BLaER1 treated with 17β-estradiol and CSF1 and Interleukin-3, amounts not matched to agents 10 nM and 100 nM (cell line): Measurements from ENCODE around the gene RAB29.
A peak's percentile ranks its signal among the peaks of the same experiment; 100 is the strongest.

Experiments used
- H3K27ac ChIP-seq, 11 experiments: shearing (Covaris generic); formaldehyde crosslinking; 2 replicates each; pipeline ENCODE4 v1.8.1; 2022
- H3K27me3 ChIP-seq, 11 experiments: shearing (Covaris generic); formaldehyde crosslinking; 2 replicates each; pipeline ENCODE4 v1.8.1; 2022
- H3K36me3 ChIP-seq, 11 experiments: shearing (Covaris generic); formaldehyde crosslinking; 2 replicates each; pipeline ENCODE4 v1.8.1; 2022
- H3K4me1 ChIP-seq, 10 experiments: shearing (Covaris generic); formaldehyde crosslinking; 2 replicates each; pipeline ENCODE4 v1.8.1; 2022
- H3K4me2 ChIP-seq, 11 experiments: shearing (Covaris generic); formaldehyde crosslinking; 2 replicates each; pipeline ENCODE4 v1.8.1; 2022
- H3K4me3 ChIP-seq, 10 experiments: shearing (Covaris generic); formaldehyde crosslinking; 2 replicates each; pipeline ENCODE4 v1.8.1; 2022
- H3K9ac ChIP-seq, 11 experiments: shearing (Covaris generic); formaldehyde crosslinking; 2 replicates each; pipeline ENCODE4 v1.8.1; 2022
- H3K9me3 ChIP-seq, 11 experiments: shearing (Covaris generic); formaldehyde crosslinking; replicated peaks in 1 of 11; 2 replicates each; pipeline ENCODE4 v1.8.1; 2022
- H4K20me1 ChIP-seq, 11 experiments: shearing (Covaris generic); formaldehyde crosslinking; 2 replicates each; pipeline ENCODE4 v1.8.1; 2022
- Cebpa-rat ChIP-seq, 11 experiments: shearing (Covaris generic); IDR thresholded peaks; 2 replicates each; pipeline ENCODE4 v1.8.1; 2022

Gene RAB29

DNA sequence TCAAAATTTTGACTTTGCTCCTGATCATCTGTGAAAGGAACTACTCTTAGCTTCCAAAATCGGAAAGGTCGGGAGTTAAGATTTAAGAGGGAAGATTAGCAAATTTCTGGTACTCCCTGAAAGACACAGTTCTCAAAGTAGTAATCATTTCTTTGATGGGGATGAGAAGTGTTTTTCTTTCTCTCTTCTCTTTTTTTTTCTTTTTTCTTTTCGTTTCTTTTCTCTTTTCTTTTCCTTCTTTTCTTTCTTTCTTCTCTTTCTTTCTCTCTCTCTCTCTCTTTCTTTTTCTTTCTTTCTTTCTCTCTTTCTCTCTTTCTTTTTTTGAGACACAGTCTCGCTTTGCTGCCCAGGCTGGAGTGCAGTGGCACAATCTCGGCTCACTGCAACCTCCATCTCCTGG is 5.1 kb upstream of the RAB29 start:
- H3K4me1 ChIP-seq = peaks cover 46 to 72% (median 61%) of the 10 kb centered on the region in 10 experiments
- H3K9me3 ChIP-seq = peaks cover 0 to 13% (median 0%) of the 10 kb centered on the region in 11 experiments; a peak in 5 of 22 replicates
- no peaks in the 10 kb centered on the region for H3K27me3 ChIP-seq
- no peak overlapping the region for H3K9ac ChIP-seq
- H3K36me3 ChIP-seq = no peaks in the 10 kb centered on the region
- no peak overlapping the region for H3K4me3 ChIP-seq
- H4K20me1 ChIP-seq = no peaks in the 10 kb centered on the region
- no peak for TF ChIP-seq Cebpa-rat (IDR thresholded peaks at IDR 0.05)
- H3K4me2 ChIP-seq = no peak overlapping the region; a peak in 1 of 22 replicates
- no peak overlapping the region; a peak in 1 of 22 replicates for H3K27ac ChIP-seq

DNA sequence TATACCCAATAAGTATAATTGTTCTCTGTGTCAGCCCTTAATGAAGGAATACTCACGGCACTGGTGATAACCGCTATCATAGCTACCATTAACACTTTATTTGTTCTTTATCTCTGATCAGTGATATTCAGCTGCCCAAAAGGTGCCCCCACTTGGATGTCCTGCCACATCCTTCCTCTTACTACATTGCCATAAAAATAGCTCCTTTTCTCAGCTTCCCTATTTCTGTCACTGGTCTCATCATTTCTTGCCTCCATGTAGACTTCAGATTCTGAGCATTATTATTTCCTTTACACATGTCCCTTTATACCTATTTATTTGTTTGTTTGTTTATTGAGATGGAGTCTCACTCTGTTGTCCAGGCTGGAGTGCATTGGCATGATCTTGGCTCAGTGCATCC is 2.7 kb upstream of the RAB29 start:
- H3K9me3 ChIP-seq = peaks cover 0 to 13% (median 0%) of the 10 kb centered on the region in 11 experiments; a peak in 5 of 22 replicates
- TF ChIP-seq Cebpa-rat (IDR thresholded peaks at IDR 0.05) = no peak
- peak overlapping the region in 5 of 10 experiments; percentile 8 to 42 (median 12); a peak in 7 of 20 replicates for H3K4me3 ChIP-seq
- peak overlapping the region in 5 of 11 experiments; percentile 10 to 45 (median 38); a peak in 5 of 22 replicates for H3K9ac ChIP-seq
- no peaks in the 10 kb centered on the region for H3K36me3 ChIP-seq
- peaks cover 0 to 11% (median 0%) of the 10 kb centered on the region in 11 experiments; a peak in 2 of 22 replicates for H4K20me1 ChIP-seq
- H3K27ac ChIP-seq = peak overlapping the region in 9 of 11 experiments; percentile 48 to 73 (median 63); a peak in 18 of 22 replicates
- H3K4me2 ChIP-seq = peak overlapping the region; percentile 54 to 90 (median 77)
- H3K4me1 ChIP-seq = peaks cover 40 to 75% (median 58%) of the 10 kb centered on the region in 10 experiments
- H3K27me3 ChIP-seq = peaks cover 7 to 23% (median 23%) of the 10 kb centered on the region in 11 experiments; a peak in 20 of 22 replicates

DNA sequence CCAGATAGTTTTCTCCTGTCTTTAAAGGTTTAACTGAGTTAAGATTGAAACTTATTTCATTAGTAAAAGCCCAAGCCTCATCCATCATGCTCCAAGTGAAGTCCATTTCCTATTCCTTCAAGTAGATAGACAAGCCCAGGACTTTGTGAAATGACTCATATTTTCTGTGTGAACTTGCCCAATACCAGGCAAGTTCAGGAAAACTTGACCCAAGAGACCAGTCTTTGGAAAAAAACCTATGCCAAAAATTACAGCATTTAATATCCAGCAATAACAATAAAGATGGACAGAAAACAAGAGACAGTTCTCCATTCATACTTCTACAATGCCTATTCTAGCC is 405 bp upstream of the RAB29 start:
- peaks cover 7 to 35% (median 32%) of the 10 kb centered on the region in 11 experiments; a peak in 20 of 22 replicates for H3K27me3 ChIP-seq
- H3K36me3 ChIP-seq = peaks cover 0 to 8% (median 0%) of the 10 kb centered on the region in 11 experiments; a peak in 4 of 22 replicates
- no peak for TF ChIP-seq Cebpa-rat (IDR thresholded peaks at IDR 0.05)
- peak overlapping the region; percentile 85 to 99 (median 97) for H3K4me2 ChIP-seq
- H4K20me1 ChIP-seq = peaks cover 0 to 18% (median 0%) of the 10 kb centered on the region in 11 experiments; a peak in 2 of 22 replicates
- H3K4me1 ChIP-seq = peaks cover 32 to 69% (median 49%) of the 10 kb centered on the region in 10 experiments
- peak overlapping the region in 8 of 10 experiments; percentile 70 to 89 (median 80); a peak in 14 of 20 replicates for H3K4me3 ChIP-seq
- H3K27ac ChIP-seq = peak overlapping the region in 5 of 11 experiments; percentile 68 to 85 (median 81); a peak in 8 of 22 replicates
- H3K9me3 ChIP-seq = peaks cover 0 to 13% (median 0%) of the 10 kb centered on the region in 11 experiments; a peak in 7 of 22 replicates
- H3K9ac ChIP-seq = peak overlapping the region in 3 of 11 experiments; percentile 84 to 89 (median 87); a peak in 4 of 22 replicates

DNA sequence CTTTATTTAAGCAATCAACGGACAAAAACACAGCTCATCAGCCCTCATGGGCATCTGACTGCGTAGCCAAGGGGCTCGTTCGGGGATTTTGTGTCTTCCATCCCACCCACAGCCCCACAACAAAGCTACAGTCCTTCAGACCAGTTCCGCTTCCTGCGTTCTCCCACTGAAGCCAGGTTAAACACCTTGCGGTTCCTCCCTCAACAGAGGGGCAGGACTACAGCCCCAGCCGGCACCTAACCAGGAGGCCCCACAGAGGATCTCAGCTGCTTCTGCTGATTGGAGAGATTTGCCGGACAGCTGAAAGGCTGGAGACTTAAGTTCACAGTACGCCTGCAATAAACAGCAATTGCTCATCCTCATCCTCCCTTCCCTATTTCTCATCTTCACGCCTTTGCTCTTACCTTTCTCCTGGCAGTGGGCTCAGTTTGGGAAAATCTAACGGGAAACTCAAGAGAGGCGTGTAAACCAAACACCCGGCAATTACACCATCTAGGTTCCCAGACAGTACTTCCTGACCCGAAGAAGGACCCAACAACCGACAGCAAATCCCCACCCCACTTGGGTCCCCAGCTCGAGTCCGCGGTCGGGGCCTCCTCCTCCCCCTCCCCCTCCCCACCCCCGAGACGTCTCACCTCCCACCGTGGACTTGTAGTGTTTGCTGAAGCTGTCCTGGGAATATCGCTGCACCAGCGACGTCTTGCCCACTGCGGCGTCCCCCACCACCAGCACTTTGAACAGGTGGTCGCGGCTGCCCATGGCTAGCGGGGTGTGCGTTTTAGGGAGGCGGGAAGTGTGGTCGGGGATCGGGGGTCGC is 876 bp downstream of the RAB29 start:
- H3K4me3 ChIP-seq = peak overlapping the region; percentile 70 to 89 (median 78)
- peak overlapping the region; percentile 70 to 89 (median 82) for H3K9ac ChIP-seq
- H3K4me1 ChIP-seq = peaks cover 32 to 68% (median 49%) of the 10 kb centered on the region in 10 experiments
- peaks cover 0 to 21% (median 0%) of the 10 kb centered on the region in 11 experiments; a peak in 8 of 22 replicates for H3K36me3 ChIP-seq
- H3K27ac ChIP-seq = peak overlapping the region; percentile 60 to 85 (median 73)
- peaks cover 7 to 35% (median 32%) of the 10 kb centered on the region in 11 experiments; a peak in 20 of 22 replicates for H3K27me3 ChIP-seq
- peak overlapping the region; percentile 85 to 99 (median 97) for H3K4me2 ChIP-seq
- no peak for TF ChIP-seq Cebpa-rat (IDR thresholded peaks at IDR 0.05)
- peaks cover 0 to 18% (median 0%) of the 10 kb centered on the region in 11 experiments; a peak in 2 of 22 replicates for H4K20me1 ChIP-seq
- H3K9me3 ChIP-seq = peaks cover 0 to 15% (median 0%) of the 10 kb centered on the region in 11 experiments; a peak in 7 of 22 replicates

DNA sequence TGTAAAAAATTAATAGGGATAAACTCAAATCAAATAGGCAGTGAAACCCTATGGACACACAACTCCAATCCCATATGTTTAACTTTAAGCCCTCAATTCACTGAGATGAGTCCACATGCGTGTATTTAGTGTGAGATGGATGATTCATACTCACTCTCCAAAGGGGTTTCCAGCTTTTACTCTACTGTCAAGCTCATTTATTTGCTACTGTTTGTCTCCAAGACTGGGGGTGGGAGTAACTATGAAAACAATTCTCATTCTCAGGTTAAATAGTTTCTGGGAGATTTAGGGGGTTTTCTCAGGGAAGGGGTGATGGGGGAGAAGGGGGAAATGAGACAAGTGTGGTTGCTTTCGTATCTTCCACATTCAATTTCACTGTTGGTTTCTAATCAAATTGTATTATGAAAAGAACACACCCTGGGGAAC is 2.7 kb downstream of the RAB29 start:
- Histone ChIP-seq H3K27ac (no peak overlapping the region), H3K4me3 (no peak overlapping the region), H3K36me3 (peaks cover 0 to 39% (median 0%) of the 10 kb centered on the region in 11 experiments; a peak in 8 of 22 replicates), H3K4me1 (peaks cover 21 to 51% (median 32%) of the 10 kb centered on the region in 10 experiments), H3K4me2 (peak overlapping the region in 3 of 11 experiments; percentile 23 to 97 (median 89); a peak in 3 of 22 replicates), H3K27me3 (peaks cover 7 to 35% (median 32%) of the 10 kb centered on the region in 11 experiments; a peak in 20 of 22 replicates), H3K9ac (no peak overlapping the region; a peak in 1 of 22 replicates), H3K9me3 (peaks cover 0 to 15% (median 0%) of the 10 kb centered on the region in 11 experiments; a peak in 7 of 22 replicates), H4K20me1 (peaks cover 0 to 18% (median 0%) of the 10 kb centered on the region in 11 experiments; a peak in 2 of 22 replicates)
- TF ChIP-seq Cebpa-rat (IDR thresholded peaks at IDR 0.05) = no peak

DNA sequence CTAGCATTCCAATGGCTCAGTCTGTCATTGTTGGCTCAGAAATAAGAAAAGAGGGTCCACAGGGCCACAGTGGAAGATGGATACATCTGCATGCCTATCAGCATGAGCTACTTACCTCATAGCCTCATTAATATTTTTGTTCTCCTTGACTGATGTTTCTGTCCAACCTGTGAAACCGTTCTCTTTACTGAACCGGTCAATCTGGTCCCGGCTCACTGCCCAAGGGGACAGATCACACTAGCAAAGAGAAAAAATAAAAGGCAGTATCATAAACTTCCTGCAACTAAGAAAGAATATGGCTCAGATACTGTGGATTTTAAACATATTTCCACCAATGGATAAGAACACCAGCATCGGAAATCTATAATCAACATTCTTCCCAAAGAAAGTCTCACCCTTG is 4.7 kb downstream of the RAB29 start:
- peaks cover 0 to 9% (median 0%) of the 10 kb centered on the region in 11 experiments; a peak in 2 of 22 replicates for H3K9me3 ChIP-seq
- H3K9ac ChIP-seq = no peak overlapping the region
- peaks cover 16 to 34% (median 21%) of the 10 kb centered on the region in 10 experiments; a peak in 19 of 20 replicates for H3K4me1 ChIP-seq
- peaks cover 0 to 18% (median 0%) of the 10 kb centered on the region in 11 experiments; a peak in 2 of 22 replicates for H4K20me1 ChIP-seq
- no peak overlapping the region for H3K4me3 ChIP-seq
- no peak overlapping the region for H3K27ac ChIP-seq
- peaks cover 7 to 35% (median 32%) of the 10 kb centered on the region in 11 experiments; a peak in 20 of 22 replicates for H3K27me3 ChIP-seq
- H3K4me2 ChIP-seq = peak overlapping the region in 2 of 11 experiments; percentile 54 to 59; a peak in 4 of 22 replicates
- no peak for TF ChIP-seq Cebpa-rat (IDR thresholded peaks at IDR 0.05)
- H3K36me3 ChIP-seq = peaks cover 0 to 51% (median 0%) of the 10 kb centered on the region in 11 experiments; a peak in 8 of 22 replicates

DNA sequence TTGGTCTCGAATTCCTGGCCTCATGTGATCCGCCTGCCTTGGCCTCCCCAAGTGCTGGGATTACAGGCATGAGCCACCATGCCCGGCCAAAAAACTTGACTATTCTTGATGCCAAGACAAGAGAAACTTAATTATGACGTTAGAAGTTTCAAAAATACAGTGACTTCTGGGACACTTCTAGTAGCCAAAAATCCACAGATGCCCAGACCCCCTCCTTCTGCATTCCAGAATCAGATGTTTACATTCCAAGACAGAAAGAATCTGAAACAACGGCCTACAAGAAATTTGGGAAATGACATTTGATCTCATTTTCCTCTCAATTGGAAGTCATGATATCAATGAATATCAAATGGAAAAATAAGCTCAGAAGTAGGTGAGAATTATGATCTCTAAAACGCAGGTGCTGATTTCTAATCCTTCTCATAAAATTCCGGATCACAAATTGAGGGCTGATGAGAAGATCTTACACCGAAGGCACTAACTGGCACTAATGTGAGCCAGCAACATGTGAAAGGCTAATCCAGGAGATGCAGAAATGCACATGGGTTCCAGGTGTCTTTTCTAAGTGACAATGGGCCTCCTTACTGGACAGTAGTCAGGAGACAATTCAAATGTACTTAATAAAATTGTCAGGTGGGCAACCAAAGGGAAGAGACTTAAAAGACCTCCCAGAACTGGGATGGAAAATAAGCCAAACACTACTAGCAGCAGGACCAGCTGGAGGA is 5.5 kb downstream of the RAB29 start:
- no peak overlapping the region for H3K4me2 ChIP-seq
- H3K27ac ChIP-seq = no peak overlapping the region
- no peak overlapping the region for H3K9ac ChIP-seq
- H3K4me1 ChIP-seq = peaks cover 14 to 32% (median 19%) of the 10 kb centered on the region in 10 experiments; a peak in 19 of 20 replicates
- H3K4me3 ChIP-seq = no peak overlapping the region
- peaks cover 0 to 9% (median 0%) of the 10 kb centered on the region in 11 experiments; a peak in 2 of 22 replicates for H3K9me3 ChIP-seq
- H3K27me3 ChIP-seq = peaks cover 7 to 30% (median 27%) of the 10 kb centered on the region in 11 experiments; a peak in 20 of 22 replicates
- peaks cover 0 to 51% (median 0%) of the 10 kb centered on the region in 11 experiments; a peak in 8 of 22 replicates for H3K36me3 ChIP-seq
- no peak for TF ChIP-seq Cebpa-rat (IDR thresholded peaks at IDR 0.05)
- peaks cover 0 to 18% (median 0%) of the 10 kb centered on the region in 11 experiments; a peak in 2 of 22 replicates for H4K20me1 ChIP-seq

DNA sequence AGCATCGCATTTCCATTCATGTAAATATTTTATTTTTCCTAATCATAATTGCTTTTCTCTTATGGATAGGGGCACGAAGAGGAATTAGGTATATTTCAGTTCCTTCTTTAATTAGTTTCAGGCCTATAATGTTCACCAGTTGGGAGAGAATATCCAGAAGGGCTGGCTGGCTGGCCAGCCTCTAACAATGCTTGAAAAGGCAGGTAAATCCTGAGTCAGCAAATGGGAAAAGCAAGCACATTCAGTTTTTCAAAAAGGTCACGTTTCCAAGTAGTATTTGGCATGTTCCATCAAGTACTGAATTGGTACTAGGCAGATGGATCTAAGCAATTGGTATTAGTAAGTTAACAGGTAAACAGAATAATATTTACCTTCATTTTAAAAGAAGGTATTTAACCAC is 8.0 kb downstream of the RAB29 start:
- Histone ChIP-seq H3K36me3 (peaks cover 0 to 51% (median 0%) of the 10 kb centered on the region in 11 experiments; a peak in 8 of 22 replicates), H3K4me2 (no peak overlapping the region), H3K9me3 (peaks cover 0 to 9% (median 0%) of the 10 kb centered on the region in 11 experiments; a peak in 2 of 22 replicates), H3K27me3 (peaks cover 0 to 5% (median 2%) of the 10 kb centered on the region in 11 experiments; a peak in 8 of 22 replicates), H3K4me3 (no peak overlapping the region), H4K20me1 (peaks cover 0 to 5% (median 0%) of the 10 kb centered on the region in 11 experiments; a peak in 2 of 22 replicates), H3K27ac (no peak overlapping the region), H3K4me1 (peaks cover 0 to 16% (median 10%) of the 10 kb centered on the region in 10 experiments; a peak in 17 of 20 replicates), H3K9ac (no peak overlapping the region)
- no peak for TF ChIP-seq Cebpa-rat (IDR thresholded peaks at IDR 0.05)
